Spleen (tissue), 11 donors: ENCODE results near the gene BPIFA3. TPM values are rescaled to one million over a fixed set of nuclear protein-coding genes. Genes with fewer than 3 reads are reported as not detected.
"Not testable (repeated sequence)": the region's sequence is repeated elsewhere in the genome, so short reads cannot be mapped to it uniquely, and the experiment has no call there.

Experiments
- DNase-seq: peaks from one replicate; pipeline ENCODE4 v3.0.0-alpha.2; 2020
- H3K27ac ChIP-seq, 8 donors: fragments of 200-600 bp; sonication (generic) in 7 of 8; 1 replicate in 4 of 8; 2 replicates in 4 of 8; pipeline versions ENCODE4 v1.5.0 to v1.8.0; 2016 to 2021; ENCODE audit warnings: inconsistent platforms in 4 of 8, mild to moderate bottlenecking in 4 of 8, moderate library complexity in 1 of 8
- H3K27me3 ChIP-seq, 7 donors: fragments of 200-600 bp; sonication (generic) in 6 of 7; replicated peaks in 1 of 7; 1 replicate in 4 of 7; 2 replicates in 3 of 7; pipeline versions ENCODE4 v1.5.0 to v1.8.0; 2016 to 2021; ENCODE audit warnings: inconsistent platforms in 3 of 7, mild to moderate bottlenecking in 1 of 7
- H3K36me3 ChIP-seq, 6 donors: fragments of 200-600 bp; sonication (generic) in 5 of 6; 1 replicate in 4 of 6; 2 replicates in 2 of 6; pipeline versions ENCODE4 v1.5.0 to v1.8.0; 2016 to 2021; ENCODE audit warnings: inconsistent platforms in 2 of 6
- H3K4me1 ChIP-seq, 6 donors: fragments of 200-600 bp; sonication (generic) in 5 of 6; 1 replicate in 3 of 6; 2 replicates in 3 of 6; pipeline versions ENCODE4 v1.5.0 to v1.8.0; 2016 to 2021; ENCODE audit warnings: inconsistent platforms in 3 of 6
- H3K4me3 ChIP-seq, 8 donors: fragments of 200-600 bp; sonication (generic) in 7 of 8; 1 replicate in 4 of 8; 2 replicates in 4 of 8; pipeline versions ENCODE4 v1.5.0 to v1.8.0; 2016 to 2021; ENCODE audit warnings: inconsistent platforms in 4 of 8, mild to moderate bottlenecking in 4 of 8, moderate library complexity in 2 of 8
- H3K9me3 ChIP-seq, 8 donors: fragments of 200-600 bp; sonication (generic) in 7 of 8; 1 replicate in 4 of 8; 2 replicates in 4 of 8; pipeline versions ENCODE4 v1.5.0 to v1.8.0; 2016 to 2021; ENCODE audit warnings: inconsistent platforms in 4 of 8
- POLR2A ChIP-seq, 3 donors: fragments of 450-650 bp; IDR thresholded peaks; one replicate each; pipeline ENCODE4 v1.5.1; 2017; ENCODE audit warnings: antibody characterized with exemption in 3 of 3, mild to moderate bottlenecking in 1 of 3
- POLR2AphosphoS5 ChIP-seq, 3 donors: sonication (generic); formaldehyde crosslinking; IDR thresholded peaks; one replicate each; pipeline ENCODE4 v1.5.1; 2017; ENCODE audit warnings: antibody characterized with exemption in 3 of 3
- WGBS, 5 donors: extraction: QIAGEN DNeasy Blood & Tissue Kit in 3 of 5; methylation state at CpG; one replicate each; pipeline versions ENCODE4 v1.1.5 to v1.1.7; 2013 to 2018; 5-methylcytosine and 5-hydroxymethylcytosine counted together
- intact Hi-C: fragments of 100-400 bp; cut with DNase I; formaldehyde crosslinking; loops from one replicate; pipeline ENCODE4 v1.15.0; 2023; ENCODE audit warnings: low total_unique reads
- polyA plus RNA-seq, 3 donors: library from polyadenylated mRNA; stranded (reverse); fragments of 200-250 nt; gene quantifications; one replicate each; pipeline ENCODE4 v1.2.1, GENCODE V29; 2013
- total RNA-seq, 7 donors: library from RNA; depleted of rRNA in 3 of 7; stranded (reverse); fragments of >200 nt in 3 of 7; fragmentation: NEBNext Ultra II Directional in 4 of 7; extraction: Animal tissue kit (Norgen Biotek cat#: 25700) in 4 of 7; gene quantifications; one replicate each; pipeline versions ENCODE4 v1.1.0 to v1.2.1, GENCODE V29; 2016 to 2021
- TF ChIP-seq, protein P1 (sequence below), 11 experiments: fragments of 200-600 bp in 7 of 11; fragments of 450-650 bp in 4 of 11; sonication (generic) in 4 of 11; IDR thresholded peaks in 8 of 11; conservative IDR thresholded peaks in 3 of 11; 1 replicate in 7 of 11; 2 replicates in 4 of 11; pipeline versions ENCODE4 v1.4.0 to v1.8.0; 2016 to 2021; ENCODE audit warnings: antibody characterized with exemption in 11 of 11, inconsistent platforms in 4 of 11, mild to moderate bottlenecking in 1 of 11
- donor health status: healthy with polysubstance abuse.
- donor health status: DM: no; HTN: no; CAD: no; lungs with moderate emphysema.
- donor health status: DM: no; HTN: no; CAD: no.
- donor health status: Bipolar disorder and iron deficiency.
- donor health status: healthy.
- donor health status: DM: no; HTN: no; CAD: no.
- donor health status: DM: yes; HTN: yes; CAD: no.

The BPIFA3 gene
- total and polyA plus RNA-seq, 10 donors: not detected

DNA sequence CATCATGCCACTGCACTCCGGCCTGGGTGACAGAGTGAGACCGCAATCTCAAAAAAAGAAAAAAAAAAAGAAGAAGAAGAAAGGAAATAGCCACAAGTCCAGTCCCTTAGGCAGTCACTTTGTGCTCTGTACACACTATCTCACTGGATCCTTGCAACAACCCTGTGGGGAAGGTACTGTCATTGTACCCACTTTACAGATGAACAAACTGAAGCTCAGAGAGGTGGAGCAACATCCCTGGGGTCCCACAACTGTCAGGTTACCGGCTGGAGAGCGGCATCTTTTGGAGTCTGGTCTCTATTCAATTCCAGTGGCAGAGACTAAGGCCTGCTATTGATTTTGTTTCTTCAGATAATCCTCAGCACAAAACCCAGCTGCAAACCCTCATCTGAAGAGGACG, 37.0 kb upstream of the BPIFA3 start:
- Histone ChIP-seq H3K4me3 (no peak overlapping the region), H3K27me3 (no peaks in the 10 kb centered on the region), H3K36me3 (no peaks in the 10 kb centered on the region), H3K4me1 (no peaks in the 10 kb centered on the region), H3K9me3 (peaks cover 0 to 7% (median 2%) of the 10 kb centered on the region in 8 donors), H3K27ac (no peak overlapping the region)
- no peak for TF ChIP-seq POLR2A (IDR thresholded peaks at IDR 0.05)
- TF ChIP-seq, protein P1, sequence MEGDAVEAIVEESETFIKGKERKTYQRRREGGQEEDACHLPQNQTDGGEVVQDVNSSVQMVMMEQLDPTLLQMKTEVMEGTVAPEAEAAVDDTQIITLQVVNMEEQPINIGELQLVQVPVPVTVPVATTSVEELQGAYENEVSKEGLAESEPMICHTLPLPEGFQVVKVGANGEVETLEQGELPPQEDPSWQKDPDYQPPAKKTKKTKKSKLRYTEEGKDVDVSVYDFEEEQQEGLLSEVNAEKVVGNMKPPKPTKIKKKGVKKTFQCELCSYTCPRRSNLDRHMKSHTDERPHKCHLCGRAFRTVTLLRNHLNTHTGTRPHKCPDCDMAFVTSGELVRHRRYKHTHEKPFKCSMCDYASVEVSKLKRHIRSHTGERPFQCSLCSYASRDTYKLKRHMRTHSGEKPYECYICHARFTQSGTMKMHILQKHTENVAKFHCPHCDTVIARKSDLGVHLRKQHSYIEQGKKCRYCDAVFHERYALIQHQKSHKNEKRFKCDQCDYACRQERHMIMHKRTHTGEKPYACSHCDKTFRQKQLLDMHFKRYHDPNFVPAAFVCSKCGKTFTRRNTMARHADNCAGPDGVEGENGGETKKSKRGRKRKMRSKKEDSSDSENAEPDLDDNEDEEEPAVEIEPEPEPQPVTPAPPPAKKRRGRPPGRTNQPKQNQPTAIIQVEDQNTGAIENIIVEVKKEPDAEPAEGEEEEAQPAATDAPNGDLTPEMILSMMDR (IDR thresholded peaks at IDR 0.05 in 8 of 11, conservative IDR thresholded peaks at IDR 0.05 in 3 of 11): no peak
- no peak for TF ChIP-seq POLR2AphosphoS5 (IDR thresholded peaks at IDR 0.05)
- DNase-seq: no peak
- intact Hi-C loops: no loop called here
- WGBS, 5 donors: 84 to 91% (median 91%) methylated on average over 5 of the region's 5 CpGs

DNA sequence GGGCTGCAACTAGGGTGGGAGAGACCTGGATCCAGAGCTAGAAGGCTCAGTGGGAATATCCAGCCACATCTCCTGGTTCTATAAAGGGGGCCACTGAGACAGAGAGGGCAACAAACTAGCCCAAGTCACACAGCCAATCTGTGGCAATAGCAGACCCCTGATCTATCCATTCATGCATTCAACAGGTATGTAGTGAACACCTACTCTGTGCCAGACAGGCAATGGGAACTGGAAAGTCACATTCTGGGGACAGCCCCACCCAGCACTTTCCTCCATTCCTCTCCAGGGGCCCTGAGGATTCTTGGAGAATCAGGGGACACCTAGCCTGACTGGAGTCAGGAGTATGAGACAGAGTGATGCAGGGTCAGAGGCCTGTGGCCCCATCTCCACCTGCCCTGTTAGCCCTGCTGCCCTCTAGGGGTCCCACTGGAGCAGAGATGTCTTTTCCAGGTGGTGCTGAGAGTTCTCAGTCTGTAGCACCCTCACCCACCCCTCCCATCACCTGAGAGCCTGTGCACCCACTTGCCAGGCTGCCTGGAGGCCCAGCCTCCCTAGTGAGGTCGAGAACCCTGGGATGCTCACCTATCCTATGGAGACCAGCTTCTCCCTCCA, 35.6 kb upstream of the BPIFA3 start:
- DNase-seq: no peak
- TF ChIP-seq POLR2A (IDR thresholded peaks at IDR 0.05) (no peak), POLR2AphosphoS5 (IDR thresholded peaks at IDR 0.05) (no peak)
- TF ChIP-seq, protein P1 (IDR thresholded peaks at IDR 0.05 in 8 of 11, conservative IDR thresholded peaks at IDR 0.05 in 3 of 11): no peak
- Histone ChIP-seq H3K27ac (no peak overlapping the region), H3K4me1 (no peaks in the 10 kb centered on the region), H3K27me3 (no peaks in the 10 kb centered on the region), H3K36me3 (no peaks in the 10 kb centered on the region), H3K9me3 (peaks cover 0 to 7% (median 2%) of the 10 kb centered on the region in 8 donors), H3K4me3 (no peak overlapping the region)
- WGBS, 5 donors: 43 to 67% (median 54%) methylated on average over 1 of the region's 1 CpG
- intact Hi-C loops: no loop called here

DNA sequence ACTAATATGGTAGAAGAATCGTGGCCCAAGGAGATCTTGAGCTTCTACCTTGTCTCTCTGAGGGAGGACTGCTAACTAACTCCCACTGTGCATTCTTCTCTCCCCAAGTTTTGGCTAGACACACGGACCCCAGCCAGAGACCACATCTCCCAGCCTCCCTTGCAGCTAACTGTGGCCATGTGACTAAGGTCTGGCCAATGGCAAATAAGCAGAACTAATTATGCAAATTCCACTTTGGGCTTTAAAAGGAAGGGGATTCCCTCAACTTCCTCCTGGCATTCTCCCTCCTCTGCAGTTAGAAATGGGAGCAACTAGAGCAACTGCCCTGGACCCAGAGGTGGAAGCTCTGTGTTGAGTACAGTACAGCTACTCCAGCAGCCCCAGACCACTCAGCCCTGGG, 33.8 kb upstream of the BPIFA3 start:
- no peak overlapping the region for H3K4me3 ChIP-seq
- TF ChIP-seq, protein P1 (IDR thresholded peaks at IDR 0.05 in 8 of 11, conservative IDR thresholded peaks at IDR 0.05 in 3 of 11): no peak
- TF ChIP-seq POLR2A (IDR thresholded peaks at IDR 0.05) (no peak), POLR2AphosphoS5 (IDR thresholded peaks at IDR 0.05) (no peak)
- no peak for DNase-seq
- no peak overlapping the region for H3K27ac ChIP-seq
- H3K36me3 ChIP-seq: no peaks in the 10 kb centered on the region
- peaks cover 0 to 7% (median 2%) of the 10 kb centered on the region in 8 donors for H3K9me3 ChIP-seq
- WGBS, 5 donors: 72 to 100% (median 75%) methylated on average over 2 of the region's 2 CpGs
- H3K27me3 ChIP-seq: no peaks in the 10 kb centered on the region
- H3K4me1 ChIP-seq: no peaks in the 10 kb centered on the region
- intact Hi-C loops: no loop called here

DNA sequence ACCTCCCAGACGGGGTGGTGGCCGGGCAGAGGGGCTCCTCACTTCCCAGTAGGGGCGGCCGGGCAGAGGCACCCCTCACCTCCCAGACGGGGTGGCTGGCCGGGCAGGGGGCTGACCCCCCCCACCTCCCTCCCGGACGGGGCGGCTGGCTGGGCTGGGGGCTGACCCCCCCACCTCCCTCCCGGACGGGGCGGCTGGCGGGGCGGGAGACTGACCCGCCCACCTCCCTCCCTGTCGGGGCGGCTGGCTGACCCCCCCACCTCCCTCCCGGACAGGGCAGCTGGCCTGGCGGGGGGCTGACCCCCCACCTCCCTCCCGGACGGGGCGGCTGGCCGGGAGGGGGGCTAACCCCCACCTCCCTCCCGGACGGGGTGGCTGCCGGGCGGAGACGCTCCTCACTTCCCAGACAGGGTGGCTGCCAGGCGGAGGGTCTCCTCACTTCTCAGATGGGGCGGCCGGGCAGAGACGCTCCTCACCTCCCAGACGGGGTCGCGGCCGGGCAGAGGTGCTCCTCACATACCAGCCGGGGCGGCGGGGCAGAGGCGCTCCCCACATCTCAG, 32.0 kb upstream of the BPIFA3 start:
- intact Hi-C loops, DNase-seq, H3K27ac ChIP-seq, H3K27me3 ChIP-seq, H3K36me3 ChIP-seq, H3K4me1 ChIP-seq, H3K4me3 ChIP-seq, H3K9me3 ChIP-seq: not testable (repeated sequence)
- 91 to 96% (median 93%) methylated on average over 10 to 40 of the region's 40 CpGs for WGBS, 5 donors
